HG03039 (cell line): ENCODE data around the gene TERB1.

Experiments
- ATAC-seq: cut with Tn5 transposase; IDR thresholded peaks from one replicate; pipeline ENCODE4 v1.9.1; 2021; ENCODE audit warnings: mild to moderate bottlenecking, moderate library complexity; ENCODE audit not compliant: unreplicated experiment

The TERB1 gene, protein sequence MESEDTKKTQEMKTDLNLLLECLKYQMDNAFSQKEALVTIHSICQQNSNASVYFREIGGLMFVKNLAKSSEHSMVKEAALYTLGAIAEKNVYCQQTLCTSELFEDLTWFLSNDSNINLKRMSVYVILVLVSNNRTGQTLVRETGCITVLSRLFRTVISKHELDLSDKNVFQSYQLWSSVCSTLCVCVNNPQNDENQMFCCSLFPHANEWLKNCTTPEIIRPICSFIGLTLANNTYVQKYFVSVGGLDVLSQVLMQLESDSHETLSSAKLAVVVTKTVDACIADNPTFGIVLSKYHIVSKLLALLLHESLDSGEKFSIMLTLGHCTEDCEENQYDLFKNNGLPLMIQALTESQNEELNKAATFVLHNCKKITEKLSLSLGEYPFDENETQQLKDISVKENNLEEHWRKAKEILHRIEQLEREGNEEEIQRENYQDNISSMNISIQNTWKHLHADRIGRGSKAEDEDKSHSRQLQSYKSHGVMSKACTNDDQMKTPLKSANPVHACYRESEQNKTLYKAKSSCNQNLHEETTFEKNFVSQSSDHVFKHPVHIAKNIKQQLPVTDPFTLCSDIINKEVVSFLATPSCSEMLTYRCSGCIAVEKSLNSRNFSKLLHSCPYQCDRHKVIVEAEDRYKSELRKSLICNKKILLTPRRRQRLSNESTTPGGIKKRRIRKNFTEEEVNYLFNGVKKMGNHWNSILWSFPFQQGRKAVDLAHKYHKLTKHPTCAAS

GRCh38 chr16:66801320-66802105 lies at the start of gene TERB1:
TERB1 (minus strand) TSS chr16:66801584; CDS start chr16:66796798, 4,786 bp downstream.
- no peak for ATAC-seq

DNA sequence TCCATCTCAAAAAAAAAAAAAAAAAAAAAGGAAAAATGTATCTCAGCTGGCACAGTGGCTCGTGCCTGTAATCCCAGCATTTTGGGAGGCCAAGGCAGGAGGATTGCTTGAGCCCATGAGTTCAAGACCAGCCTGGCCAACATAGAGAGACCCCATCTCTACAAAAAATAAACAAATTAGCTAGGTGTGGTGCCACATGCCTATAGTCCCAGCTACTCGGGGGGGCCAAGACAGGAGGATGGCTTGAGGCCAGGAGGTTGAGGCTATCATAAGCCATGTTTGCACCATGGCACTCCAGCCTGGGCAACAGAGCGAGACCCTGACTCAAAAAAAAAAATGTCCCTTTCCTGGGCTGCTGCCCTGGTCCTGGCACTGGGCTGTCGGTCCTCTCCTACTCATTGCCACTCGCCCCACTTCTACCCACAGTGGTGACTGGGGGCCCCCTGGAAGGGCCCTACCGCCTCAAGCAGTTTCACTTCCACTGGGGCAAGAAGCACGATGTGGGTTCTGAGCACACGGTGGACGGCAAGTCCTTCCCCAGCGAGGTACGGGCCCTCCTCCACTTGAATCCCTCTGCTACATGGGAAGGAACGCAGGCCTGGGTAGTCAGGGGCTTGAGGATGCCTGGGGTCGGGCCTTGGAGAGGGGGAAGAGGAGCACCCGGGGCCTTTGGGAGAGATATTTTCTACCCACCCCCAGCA lies 48.9 kb upstream of the TERB1 start:
- ATAC-seq, result no peak

- ATAC-seq, result no peak
These were observed 48.2 kb upstream of the TERB1 start for GRCh38 chr16:66849549-66849948.

DNA sequence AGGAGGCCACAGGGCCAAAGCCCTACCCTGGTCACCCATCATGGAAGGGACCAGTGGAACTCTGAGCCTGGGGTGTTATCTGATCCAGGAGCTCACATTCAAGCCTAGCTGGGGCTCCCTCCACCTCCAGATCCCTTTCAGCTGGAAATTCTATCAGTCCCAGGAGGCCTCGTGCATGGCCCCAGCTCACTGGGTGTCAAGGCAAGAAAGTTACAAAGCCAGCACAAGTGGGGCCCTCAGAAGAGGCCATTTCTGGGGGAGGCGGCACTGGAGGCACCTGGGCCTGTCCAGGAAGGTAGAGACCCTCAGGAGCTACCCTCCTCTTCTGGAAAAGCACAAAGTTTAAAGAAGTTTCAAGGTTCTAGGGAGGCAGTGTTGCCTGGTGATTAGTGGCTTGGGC lies 47.6 kb upstream of the TERB1 start:
- no peak for ATAC-seq

DNA sequence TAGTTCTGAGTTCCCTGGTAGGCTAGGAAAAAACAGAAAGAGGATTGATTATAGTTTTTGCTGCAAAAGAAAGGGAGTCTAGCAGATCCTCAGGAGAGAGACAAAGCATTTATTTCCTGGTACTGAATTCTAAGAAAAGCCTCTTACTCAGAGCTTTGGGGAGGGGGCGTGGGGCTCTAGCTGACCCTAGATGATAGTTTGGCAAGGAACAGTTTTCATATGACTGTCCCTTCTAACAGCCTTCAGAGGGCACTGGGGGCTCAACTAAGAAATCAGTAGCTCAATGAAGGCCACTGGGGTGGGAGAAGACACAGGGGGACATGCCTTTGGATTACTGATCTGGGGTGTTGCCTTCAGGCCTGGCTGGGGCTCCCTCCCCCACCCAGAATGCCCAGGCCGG lies 46.8 kb upstream of the TERB1 start:
- no peak for ATAC-seq

GRCh38 chr16:66847533-66848067 lies 46.2 kb upstream of the TERB1 start:
- no peak for ATAC-seq

DNA sequence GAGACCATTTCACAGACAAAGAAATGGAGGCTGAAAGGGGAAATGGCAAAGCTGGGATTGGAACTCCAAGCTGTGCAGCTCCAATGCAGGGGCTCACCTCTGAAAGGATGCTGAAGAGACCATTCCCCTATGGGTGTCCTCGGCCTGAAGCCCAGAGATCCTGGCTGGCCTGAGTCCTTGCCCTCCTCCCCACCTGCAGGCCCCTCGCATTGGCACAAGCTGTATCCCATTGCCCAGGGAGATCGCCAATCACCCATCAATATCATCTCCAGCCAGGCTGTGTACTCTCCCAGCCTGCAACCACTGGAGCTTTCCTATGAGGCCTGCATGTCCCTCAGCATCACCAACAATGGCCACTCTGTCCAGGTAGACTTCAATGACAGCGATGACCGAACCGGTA lies 45.4 kb upstream of the TERB1 start:
- no peak for ATAC-seq

- no peak for ATAC-seq
These were observed 44.9 kb upstream of the TERB1 start for GRCh38 chr16:66846266-66846665.

DNA sequence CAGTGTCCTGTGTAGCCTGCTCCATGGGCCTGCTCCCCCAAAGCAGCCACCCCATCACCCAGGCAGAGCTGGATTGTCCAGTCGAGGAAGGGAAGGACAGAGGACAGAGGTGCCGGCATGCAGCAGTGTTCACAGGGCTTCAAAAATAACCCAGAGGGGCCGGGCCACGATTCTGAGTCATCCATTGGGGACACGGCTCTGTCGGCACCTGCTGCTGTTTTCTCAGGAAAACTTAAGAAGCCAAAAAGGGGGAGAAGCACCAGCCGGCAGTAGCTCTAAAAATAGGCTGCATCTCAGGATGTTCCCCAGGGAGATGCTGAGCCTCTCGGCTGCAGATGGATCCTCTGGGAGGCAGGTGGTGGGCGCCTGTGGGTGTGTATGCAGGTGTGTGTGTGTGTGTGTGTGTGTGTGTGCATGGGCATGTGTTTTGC lies 44.4 kb upstream of the TERB1 start:
- ATAC-seq, result no peak

DNA sequence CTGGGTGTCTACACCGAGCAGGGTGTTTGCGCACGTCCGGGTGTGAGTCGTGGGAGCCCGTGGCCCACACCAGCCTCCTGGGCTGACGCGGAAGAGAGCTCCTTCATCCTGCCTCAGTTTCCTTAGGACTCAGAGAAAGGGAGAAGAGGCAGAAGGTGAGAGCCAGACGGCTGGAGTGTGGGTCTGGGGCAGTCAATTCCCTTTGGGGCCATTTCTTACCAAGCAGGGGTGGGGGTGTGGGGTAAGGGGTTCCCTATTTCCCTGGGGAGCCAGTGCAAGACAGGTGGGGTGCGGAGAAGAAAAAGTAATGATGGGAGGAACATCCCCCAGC lies 43.7 kb upstream of the TERB1 start:
- no peak for ATAC-seq

GRCh38 chr16:66844342-66845079 lies 43.1 kb upstream of the TERB1 start, which contains the start of gene CA7:
CA7 (plus strand) TSS chr16:66844414; CDS start chr16:66844488, 74 bp downstream.
- ATAC-seq, result no peak

GRCh38 chr16:66844009-66844341 lies 42.6 kb upstream of the TERB1 start:
- no peak for ATAC-seq

DNA sequence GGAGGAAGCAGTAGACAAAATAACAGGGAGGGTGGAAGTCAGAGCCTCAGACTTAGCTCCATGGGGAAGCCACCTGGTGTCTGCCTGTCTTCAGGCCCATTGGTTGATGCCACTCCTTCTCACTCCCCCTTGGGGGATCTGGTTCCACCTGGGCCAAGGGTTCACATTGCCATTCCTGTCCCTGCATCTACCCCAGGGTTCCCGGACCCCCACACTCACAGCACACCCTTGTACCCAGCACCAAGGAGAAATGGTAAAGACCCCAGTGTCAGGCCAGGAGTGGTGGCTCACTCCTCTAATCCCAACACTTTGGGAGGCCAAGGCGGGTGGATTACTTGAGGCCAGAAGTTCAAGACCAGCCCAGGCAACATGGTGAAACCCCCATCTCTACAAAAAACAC lies 41.8 kb upstream of the TERB1 start:
- no peak for ATAC-seq

DNA sequence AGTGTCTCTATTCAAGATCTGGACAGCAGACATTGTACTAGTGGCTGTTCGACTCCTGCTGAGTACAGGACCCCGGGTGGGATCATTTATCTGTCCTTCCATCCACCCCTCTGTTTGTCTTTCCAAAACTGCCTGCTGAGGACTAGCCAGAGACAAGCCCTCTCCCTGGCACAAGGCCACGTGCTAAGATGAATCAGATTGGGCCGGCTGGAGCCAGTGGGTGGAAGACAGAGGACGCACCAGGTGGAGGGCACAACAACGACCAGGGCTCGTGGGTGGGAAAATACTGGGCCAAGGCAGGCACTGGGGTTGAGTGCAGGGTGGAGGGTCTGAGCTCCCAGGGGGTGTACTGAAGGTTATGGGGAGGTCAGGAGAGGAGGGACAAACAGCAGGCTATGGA lies 41.4 kb upstream of the TERB1 start:
- ATAC-seq, result no peak

- no peak for ATAC-seq
These were observed 40.0 kb upstream of the TERB1 start for GRCh38 chr16:66841366-66841765.

DNA sequence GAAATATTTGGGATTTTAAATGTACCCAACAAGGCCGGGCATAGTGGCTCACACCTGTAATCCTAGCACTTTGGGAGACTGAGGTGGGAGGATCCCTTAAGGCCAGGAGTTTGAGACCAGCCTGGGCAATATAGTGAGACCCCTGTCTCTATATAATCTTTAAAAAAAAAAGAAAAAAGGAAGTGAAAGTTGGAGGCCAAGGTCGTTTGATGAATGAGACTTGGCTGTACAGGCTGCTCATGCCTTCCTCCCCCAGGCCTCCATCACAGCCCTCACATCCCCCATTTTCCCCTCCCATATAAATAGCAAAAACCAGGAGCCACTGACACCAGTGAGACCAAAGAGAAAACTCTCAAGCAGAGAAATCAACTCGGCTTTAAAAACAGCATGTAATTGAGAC lies 39.5 kb upstream of the TERB1 start:
- no peak for ATAC-seq

GRCh38 chr16:66834746-66835145 lies 33.4 kb upstream of the TERB1 start:
- no peak for ATAC-seq

GRCh38 chr16:66832661-66833305 lies 31.4 kb upstream of the TERB1 start:
- ATAC-seq, result no peak

DNA sequence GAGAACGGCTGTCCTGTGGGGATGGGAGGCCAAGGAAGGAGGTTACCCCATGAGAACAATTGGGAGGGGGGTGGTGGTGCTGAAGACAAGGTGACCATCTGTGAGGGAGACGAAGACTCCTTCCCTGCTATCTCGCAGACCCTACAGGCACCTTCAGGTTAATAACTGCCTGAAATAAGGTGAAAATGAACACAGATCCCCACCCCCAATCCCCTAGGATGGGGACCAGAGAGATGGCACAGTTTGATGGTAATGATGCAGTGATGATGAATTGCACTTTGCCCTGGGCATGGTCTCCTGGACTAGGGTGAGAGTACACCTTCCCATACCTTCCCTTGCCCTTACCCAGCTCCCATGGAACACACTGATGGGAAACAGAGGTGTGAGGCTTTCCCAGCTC lies 30.8 kb upstream of the TERB1 start:
- no peak for ATAC-seq
